ENCODE measurements around the gene C7orf33. TPM values are rescaled to one million over a fixed set of nuclear protein-coding genes. Genes with fewer than 3 reads are reported as not detected.

C7orf33 gene
- total and polyA plus RNA-seq, 3 donors from 2014 or later, result 0.19 to 0.24 TPM; not detected in 1

DNA sequence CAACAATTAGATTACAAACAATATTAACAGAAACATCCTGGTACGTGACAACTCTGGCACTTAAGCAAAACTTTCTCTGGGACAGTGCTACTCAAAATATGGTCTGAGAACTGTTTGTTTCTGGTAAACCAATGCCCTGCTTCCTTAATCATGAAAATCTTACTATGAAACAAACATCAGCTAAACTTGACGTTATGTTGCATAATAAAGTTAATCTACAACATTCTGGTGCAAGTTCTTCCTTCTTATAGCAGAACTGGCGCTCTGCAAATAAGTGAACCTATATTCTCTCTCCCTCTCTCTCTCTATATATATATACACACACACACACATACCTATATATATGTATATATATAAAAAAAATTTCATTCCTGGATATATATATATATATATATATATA lies 7.8 kb downstream of the C7orf33 start:
- 66 to 79% methylated on average over 3 of the region's 3 CpGs for WGBS, 2 donors
- no peak for DNase-seq
- Histone ChIP-seq H3K4me3 (no peak overlapping the region), H3K4me1 (peaks cover 5% of the 10 kb centered on the region), H3K27me3 (no peaks in the 10 kb centered on the region), H3K36me3 (ENCODE audit: low read depth, missing control alignments) (no peaks in the 10 kb centered on the region), H3K9me3 (no peaks in the 10 kb centered on the region), H3K27ac (no peak overlapping the region)
- TF ChIP-seq POLR2A (IDR thresholded peaks at IDR 0.05), result no peak
- TF ChIP-seq, protein P1, sequence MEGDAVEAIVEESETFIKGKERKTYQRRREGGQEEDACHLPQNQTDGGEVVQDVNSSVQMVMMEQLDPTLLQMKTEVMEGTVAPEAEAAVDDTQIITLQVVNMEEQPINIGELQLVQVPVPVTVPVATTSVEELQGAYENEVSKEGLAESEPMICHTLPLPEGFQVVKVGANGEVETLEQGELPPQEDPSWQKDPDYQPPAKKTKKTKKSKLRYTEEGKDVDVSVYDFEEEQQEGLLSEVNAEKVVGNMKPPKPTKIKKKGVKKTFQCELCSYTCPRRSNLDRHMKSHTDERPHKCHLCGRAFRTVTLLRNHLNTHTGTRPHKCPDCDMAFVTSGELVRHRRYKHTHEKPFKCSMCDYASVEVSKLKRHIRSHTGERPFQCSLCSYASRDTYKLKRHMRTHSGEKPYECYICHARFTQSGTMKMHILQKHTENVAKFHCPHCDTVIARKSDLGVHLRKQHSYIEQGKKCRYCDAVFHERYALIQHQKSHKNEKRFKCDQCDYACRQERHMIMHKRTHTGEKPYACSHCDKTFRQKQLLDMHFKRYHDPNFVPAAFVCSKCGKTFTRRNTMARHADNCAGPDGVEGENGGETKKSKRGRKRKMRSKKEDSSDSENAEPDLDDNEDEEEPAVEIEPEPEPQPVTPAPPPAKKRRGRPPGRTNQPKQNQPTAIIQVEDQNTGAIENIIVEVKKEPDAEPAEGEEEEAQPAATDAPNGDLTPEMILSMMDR (IDR thresholded peaks at IDR 0.05), result no peak
- intact Hi-C loops (cut with DNase I; ENCODE audit: low total_unique reads), result loop anchor here (10.0 kb wide), 1 partner anchor 56 kb away; no protein-coding TSS in a partner anchor

DNA sequence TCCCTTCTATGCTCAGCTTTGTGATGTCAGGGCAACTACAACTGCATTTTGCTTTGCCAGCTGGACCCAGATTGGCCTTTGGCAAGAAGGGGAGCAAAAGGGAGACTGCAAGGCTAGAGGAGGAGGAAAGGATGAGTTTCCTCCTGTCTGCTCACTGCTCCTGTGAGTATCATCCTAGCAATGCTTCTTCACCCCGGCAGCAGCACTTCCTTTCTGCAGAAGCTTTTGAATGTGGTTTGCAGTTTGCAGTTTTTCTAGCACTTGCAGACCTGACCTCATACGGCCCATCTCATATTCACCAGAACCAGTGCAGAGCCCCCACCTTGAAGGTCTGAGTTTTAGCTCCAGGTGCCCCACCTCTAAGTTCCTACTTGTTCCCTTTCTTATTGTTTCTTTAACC lies 14.8 kb downstream of the C7orf33 start:
- WGBS, 2 donors, result 74 to 79% methylated on average over 2 of the region's 2 CpGs
- Histone ChIP-seq H3K4me3 (no peak overlapping the region), H3K9me3 (no peaks in the 10 kb centered on the region), H3K27me3 (no peaks in the 10 kb centered on the region), H3K36me3 (ENCODE audit: low read depth, missing control alignments) (no peaks in the 10 kb centered on the region), H3K4me1 (peaks cover 11% of the 10 kb centered on the region), H3K27ac (no peak overlapping the region)
- intact Hi-C loops (cut with DNase I; ENCODE audit: low total_unique reads), result no loop called here
- DNase-seq, result no peak
- no peak for TF ChIP-seq POLR2A (IDR thresholded peaks at IDR 0.05)
- TF ChIP-seq, protein P1 (IDR thresholded peaks at IDR 0.05), result no peak

DNA sequence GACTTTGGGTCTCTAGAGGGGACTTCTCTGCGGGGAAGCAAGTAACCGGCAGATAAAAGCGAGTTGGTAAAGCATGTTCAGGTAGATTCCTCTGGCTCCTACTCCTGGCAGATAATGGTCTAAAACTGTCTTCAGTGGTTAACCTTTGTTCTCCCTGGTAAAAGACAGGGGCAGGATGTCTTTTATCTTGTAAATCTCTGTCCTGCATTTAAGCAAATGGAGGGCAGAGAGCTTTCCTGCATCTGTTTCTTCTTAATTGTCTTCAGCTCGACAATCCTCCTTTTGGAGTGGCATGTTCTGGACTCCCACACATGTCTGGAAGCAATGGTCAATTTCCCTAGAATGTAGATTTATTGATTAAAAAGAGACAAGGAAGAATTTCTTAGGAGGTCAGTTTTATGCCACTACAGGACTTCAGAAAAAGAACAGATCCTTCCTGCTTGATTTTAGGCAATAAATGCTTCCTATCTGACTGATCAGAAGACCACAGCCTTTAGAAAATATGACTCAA lies 16.6 kb downstream of the C7orf33 start:
- Histone ChIP-seq H3K4me1 (peaks cover 11% of the 10 kb centered on the region), H3K9me3 (no peaks in the 10 kb centered on the region), H3K4me3 (no peak overlapping the region), H3K27ac (peak overlapping the region in 1 of 2 donors; percentile 24), H3K36me3 (ENCODE audit: low read depth, missing control alignments) (no peaks in the 10 kb centered on the region), H3K27me3 (no peaks in the 10 kb centered on the region)
- TF ChIP-seq, protein P1 (IDR thresholded peaks at IDR 0.05), result no peak
- 40 to 51% methylated on average over 4 of the region's 4 CpGs for WGBS, 2 donors
- intact Hi-C loops (cut with DNase I; ENCODE audit: low total_unique reads), result no loop called here
- no peak for DNase-seq

DNA sequence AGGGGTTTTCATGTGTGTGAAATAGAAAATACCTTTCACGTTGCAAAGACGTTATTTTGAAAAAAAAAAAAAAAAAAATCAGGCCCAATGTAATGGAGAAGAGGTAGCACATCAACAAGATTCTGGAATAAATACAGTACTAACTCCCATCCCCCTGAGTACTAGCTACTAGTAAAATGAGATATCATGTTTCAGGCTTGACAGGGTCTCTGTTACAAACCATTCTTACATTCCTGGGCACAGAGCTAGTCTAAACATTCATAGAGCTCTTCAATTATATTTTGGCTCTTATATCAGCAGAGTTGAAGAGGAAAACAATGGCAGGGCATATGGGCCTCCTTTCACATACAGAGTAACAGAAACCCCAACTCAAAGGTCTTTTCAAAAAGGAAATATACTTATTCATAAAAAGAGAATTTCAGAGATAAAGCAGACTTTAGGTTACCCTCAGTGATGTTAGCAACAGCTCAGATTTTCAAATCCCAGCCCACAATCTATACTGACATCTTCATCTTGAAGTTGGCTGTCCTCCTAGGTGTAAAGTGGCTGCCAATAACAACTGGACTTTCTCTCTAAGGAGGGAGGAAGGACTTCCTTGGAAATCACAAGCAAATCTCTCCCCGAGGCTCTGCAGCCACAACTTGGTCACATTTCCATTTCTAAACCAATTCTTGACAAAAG lies 18.6 kb downstream of the C7orf33 start:
- H3K9me3 ChIP-seq, result no peaks in the 10 kb centered on the region
- no peak for DNase-seq
- peaks cover 6% of the 10 kb centered on the region for H3K4me1 ChIP-seq
- intact Hi-C loops (cut with DNase I; ENCODE audit: low total_unique reads), result no loop called here
- TF ChIP-seq, protein P1 (IDR thresholded peaks at IDR 0.05), result no peak
- no peak for TF ChIP-seq POLR2A (IDR thresholded peaks at IDR 0.05)
- no peaks in the 10 kb centered on the region for H3K36me3 ChIP-seq (ENCODE audit: low read depth, missing control alignments)
- H3K27me3 ChIP-seq, result no peaks in the 10 kb centered on the region
- H3K4me3 ChIP-seq, result no peak overlapping the region
- WGBS, 2 donors, result 62 to 65% methylated on average over 3 of the region's 3 CpGs
- no peak overlapping the region for H3K27ac ChIP-seq

DNA sequence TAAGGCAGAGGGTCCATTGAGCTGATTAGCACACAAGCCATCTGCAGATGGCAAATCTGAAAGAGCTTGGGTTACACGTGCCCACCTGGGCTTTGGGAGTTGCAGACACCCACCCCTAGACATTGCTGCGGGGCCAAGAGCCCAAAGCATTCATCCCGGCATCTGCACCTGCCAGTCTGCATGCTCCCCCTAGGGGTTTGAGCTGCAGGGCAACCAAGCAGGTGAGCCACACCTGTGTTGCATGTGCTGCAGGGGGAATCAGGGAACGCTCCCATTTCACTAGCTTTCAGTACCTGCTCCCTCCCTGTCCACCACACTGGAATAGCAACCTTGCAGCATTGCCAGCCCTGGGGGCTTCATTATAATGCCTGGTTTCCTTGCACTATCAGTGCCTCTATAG lies 21.1 kb downstream of the C7orf33 start:
- DNase-seq, result no peak
- Histone ChIP-seq H3K36me3 (ENCODE audit: low read depth, missing control alignments) (no peaks in the 10 kb centered on the region), H3K4me3 (no peak overlapping the region), H3K27me3 (no peaks in the 10 kb centered on the region), H3K27ac (no peak overlapping the region), H3K4me1 (peaks cover 6% of the 10 kb centered on the region), H3K9me3 (no peaks in the 10 kb centered on the region)
- WGBS, 2 donors, result 80 to 84% methylated on average over 1 to 4 of the region's 4 CpGs
- TF ChIP-seq, protein P1 (IDR thresholded peaks at IDR 0.05), result no peak
- no peak for TF ChIP-seq POLR2A (IDR thresholded peaks at IDR 0.05)
- intact Hi-C loops (cut with DNase I; ENCODE audit: low total_unique reads), result no loop called here

Data from testis (tissue), 3 donors.